H1 (cell line): ENCODE measurements around the gene OR1K1. TPM values are rescaled to one million over a fixed set of nuclear protein-coding genes. Genes with fewer than 3 reads are reported as not detected.

Source experiments
- GTF2F1 ChIP-seq: IDR thresholded peaks from 2 replicates; pipeline ENCODE4 v1.6.1; 2012; ENCODE audit warnings: low read depth, low read length, improper control_type of control experiment, borderline replicate concordance
- PHF8 ChIP-seq: fragments of 200-600 bp; sonication (generic); conservative IDR thresholded peaks from 2 replicates; pipeline ENCODE4 v1.7.1; 2012; ENCODE audit warnings: low read depth, mild to moderate bottlenecking, inconsistent platforms, low read length, moderate library complexity
- SP2 ChIP-seq: IDR thresholded peaks from 2 replicates; pipeline ENCODE4 v1.6.1; 2012; ENCODE audit warnings: mild to moderate bottlenecking, low read length, inconsistent platforms
- SP4 ChIP-seq: IDR thresholded peaks from 2 replicates; pipeline ENCODE4 v1.6.1; 2012; ENCODE audit warnings: low read length, inconsistent platforms
- polyA plus RNA-seq, 7 experiments: library from polyadenylated mRNA; depleted of rRNA in 3 of 7; stranded (reverse) in 5 of 7; unstranded in 2 of 7; fragments of >200 nt in 5 of 7; fragments of 200-250 nt in 2 of 7; gene quantifications; 1 replicate in 5 of 7; 2 replicates in 1 of 7; 4 replicates in 1 of 7; pipeline versions ENCODE4 v1.2.1 to v1.2.3, GENCODE V29; 2011 to 2013; ENCODE audit warnings: missing spikeins in 2 of 7, mixed read lengths in 2 of 7
- total RNA-seq: library from RNA; stranded (reverse); fragmentation: NEBNext Ultra II Directional; extraction: Animal tissue kit (Norgen Biotek cat#: 25700); gene quantifications from 2 replicates; pipeline ENCODE4 v1.2.1, GENCODE V29; 2021

The OR1K1 gene
- total and polyA plus RNA-seq, 2 of the 8 experiments (the other 6 are each of a cell fraction or from before 2014, with no cell fraction given), result not detected

- no peak for TF ChIP-seq GTF2F1
- no peak for TF ChIP-seq SP2
- no peak for TF ChIP-seq PHF8
- TF ChIP-seq SP4, result no peak
Observed at GRCh38 chr9:122816163-122816867, 16.4 kb downstream of the OR1K1 start (continued).
